Colonic mucosa (tissue), 4 donors: ENCODE measurements around the gene ALKBH4. TPM values are rescaled to one million over a fixed set of nuclear protein-coding genes. Genes with fewer than 3 reads are reported as not detected.

Experiments
- DNase-seq: peaks from one replicate; pipeline ENCODE4 v3.0.0-alpha.2; 2020
- H3K27ac ChIP-seq: fragments of 200-600 bp; one replicate; pipeline ENCODE4 v1.8.0; 2021
- H3K27me3 ChIP-seq: fragments of 200-600 bp; one replicate; pipeline ENCODE4 v1.8.0; 2021
- H3K36me3 ChIP-seq: fragments of 200-600 bp; one replicate; pipeline ENCODE4 v1.8.0; 2021
- H3K4me1 ChIP-seq: fragments of 200-600 bp; one replicate; pipeline ENCODE4 v1.8.0; 2021; ENCODE audit warnings: mild to moderate bottlenecking
- H3K4me3 ChIP-seq: fragments of 200-600 bp; one replicate; pipeline ENCODE4 v1.8.0; 2021
- H3K9ac ChIP-seq, 2 donors: one replicate each; pipeline ENCODE4 v1.7.0; 2013; ENCODE audit warnings: control low read depth in 2 of 2, low read depth in 2 of 2, low read length in 2 of 2
- H3K9me3 ChIP-seq: fragments of 200-600 bp; one replicate; pipeline ENCODE4 v1.8.0; 2021
- CTCF ChIP-seq: fragments of 200-600 bp; IDR thresholded peaks from one replicate; pipeline ENCODE4 v1.8.0; 2022; ENCODE audit warnings: antibody characterized with exemption, mild to moderate bottlenecking
- intact Hi-C: fragments of 100-400 bp; cut with DNase I; formaldehyde crosslinking; loops from one replicate; pipeline ENCODE4 v1.14.1; 2022
- total RNA-seq, 2 donors: library from RNA; stranded (reverse); fragmentation: NEBNext Ultra II Directional in 1 of 2; extraction: Animal tissue kit (Norgen Biotek cat#: 25700) in 1 of 2; gene quantifications; one replicate each; pipeline ENCODE4 v1.2.1, GENCODE V29; 2021
- donor health status: healthy.
- donor health status: DM: no; HTN: no; CAD: no.
- donor health status: DM: no; HTN: no; CAD: no.

The ALKBH4 gene
- total RNA-seq, 2 donors from 2014 or later, result 9.7 to 14.1 TPM

GRCh38 chr7:102463841-102464576 lies 654 bp downstream of the ALKBH4 start:
- peak overlapping the region; percentile 100 for H3K4me3 ChIP-seq
- H3K9ac ChIP-seq, result peak overlapping the region; percentile 86 to 97
- H3K4me1 ChIP-seq, result peaks cover 11% of the 10 kb centered on the region
- intact Hi-C loops, result loop anchor here (10.0 kb wide), 1 partner anchor 59 kb away; no protein-coding TSS in a partner anchor
- DNase-seq, result no peak
- no peaks in the 10 kb centered on the region for H3K27me3 ChIP-seq
- TF ChIP-seq CTCF, result no peak
- no peaks in the 10 kb centered on the region for H3K9me3 ChIP-seq
- H3K36me3 ChIP-seq, result peaks cover 4% of the 10 kb centered on the region
- no peak overlapping the region for H3K27ac ChIP-seq

GRCh38 chr7:102460467-102460866 lies 4.2 kb downstream of the ALKBH4 start:
- Histone ChIP-seq H3K27ac (no peak overlapping the region), H3K27me3 (no peaks in the 10 kb centered on the region), H3K4me3 (no peak overlapping the region), H3K4me1 (peaks cover 6% of the 10 kb centered on the region), H3K9ac (no peak overlapping the region), H3K36me3 (no peaks in the 10 kb centered on the region), H3K9me3 (no peaks in the 10 kb centered on the region)
- TF ChIP-seq CTCF, result no peak
- no peak for DNase-seq
- intact Hi-C loops, result loop anchor here (10.0 kb wide), 1 partner anchor 56 kb away; no protein-coding TSS in a partner anchor

GRCh38 chr7:102459221-102459844 lies 5.3 kb downstream of the ALKBH4 start:
- Histone ChIP-seq H3K4me3 (no peak overlapping the region), H3K27ac (no peak overlapping the region), H3K9ac (no peak overlapping the region), H3K36me3 (no peaks in the 10 kb centered on the region), H3K9me3 (no peaks in the 10 kb centered on the region), H3K4me1 (peaks cover 6% of the 10 kb centered on the region), H3K27me3 (no peaks in the 10 kb centered on the region)
- intact Hi-C loops, result no loop called here
- no peak for DNase-seq
- no peak for TF ChIP-seq CTCF

GRCh38 chr7:102457352-102457924 lies 7.2 kb downstream of the ALKBH4 start:
- H3K27me3 ChIP-seq, result no peaks in the 10 kb centered on the region
- TF ChIP-seq CTCF, result no peak
- no peak overlapping the region for H3K9ac ChIP-seq
- no peak overlapping the region for H3K27ac ChIP-seq
- no peaks in the 10 kb centered on the region for H3K9me3 ChIP-seq
- intact Hi-C loops, result no loop called here
- no peak for DNase-seq
- H3K4me1 ChIP-seq, result no peaks in the 10 kb centered on the region
- H3K36me3 ChIP-seq, result no peaks in the 10 kb centered on the region
- no peak overlapping the region for H3K4me3 ChIP-seq

GRCh38 chr7:102456327-102456726 lies 8.3 kb downstream of the ALKBH4 start:
- Histone ChIP-seq H3K27me3 (no peaks in the 10 kb centered on the region), H3K9ac (no peak overlapping the region), H3K4me1 (no peaks in the 10 kb centered on the region), H3K4me3 (no peak overlapping the region), H3K36me3 (no peaks in the 10 kb centered on the region), H3K9me3 (no peaks in the 10 kb centered on the region), H3K27ac (no peak overlapping the region)
- DNase-seq, result no peak
- TF ChIP-seq CTCF, result no peak
- intact Hi-C loops, result no loop called here
